GM23248 (cell line): ENCODE measurements around the gene RYR3. TPM values are rescaled to one million over a fixed set of nuclear protein-coding genes. Genes with fewer than 3 reads are reported as not detected.

ENCODE experiments used
- DNase-seq: peaks from one replicate; pipeline ENCODE4 v3.0.0-alpha.2; 2015
- H2AFZ ChIP-seq: fragments of 200-600 bp; sonication (generic); 2 replicates; pipeline ENCODE4 v1.6.1; 2016; ENCODE audit warnings: antibody characterized with exemption
- H3F3A ChIP-seq: fragments of 200-600 bp; sonication (generic); 2 replicates; pipeline ENCODE4 v1.6.1; 2016; ENCODE audit warnings: mild to moderate bottlenecking, antibody characterized with exemption, mixed run types; ENCODE audit not compliant: insufficient read depth
- H3K27ac ChIP-seq: fragments of 200-600 bp; sonication (generic); 2 replicates; pipeline ENCODE4 v1.5.1; 2016; ENCODE audit warnings: mild to moderate bottlenecking
- H3K27me3 ChIP-seq: fragments of 200-600 bp; sonication (generic); replicated peaks from 2 replicates; pipeline ENCODE4 v1.6.1; 2016; ENCODE audit warnings: mild to moderate bottlenecking; ENCODE audit not compliant: insufficient read depth
- H3K36me3 ChIP-seq: fragments of 200-600 bp; sonication (generic); 2 replicates; pipeline ENCODE4 v1.6.1; 2016; ENCODE audit warnings: low read depth, mild to moderate bottlenecking
- H3K4me1 ChIP-seq: fragments of 200-600 bp; sonication (generic); 2 replicates; pipeline ENCODE4 v1.6.1; 2016; ENCODE audit warnings: mild to moderate bottlenecking; ENCODE audit not compliant: insufficient read depth
- H3K4me2 ChIP-seq: fragments of 200-600 bp; sonication (generic); one replicate; pipeline ENCODE4 v1.6.1; 2016; ENCODE audit warnings: mild to moderate bottlenecking; ENCODE audit not compliant: unreplicated experiment
- H3K4me3 ChIP-seq: fragments of 200-600 bp; sonication (generic); 2 replicates; pipeline ENCODE4 v1.5.1; 2016; ENCODE audit warnings: mild to moderate bottlenecking
- H3K79me2 ChIP-seq: fragments of 200-600 bp; sonication (generic); 2 replicates; pipeline ENCODE4 v1.6.1; 2016; ENCODE audit warnings: mild to moderate bottlenecking; ENCODE audit not compliant: insufficient read depth
- H3K9ac ChIP-seq: fragments of 200-600 bp; sonication (generic); 2 replicates; pipeline ENCODE4 v1.6.1; 2016; ENCODE audit warnings: mild to moderate bottlenecking
- H3K9me2 ChIP-seq: fragments of 200-600 bp; sonication (generic); 2 replicates; pipeline ENCODE4 v1.6.1; 2016; ENCODE audit warnings: mixed run types, mild to moderate bottlenecking, moderate library complexity; ENCODE audit not compliant: insufficient read depth
- H3K9me3 ChIP-seq: fragments of 200-600 bp; sonication (generic); one replicate; pipeline ENCODE4 v1.6.1; 2017; ENCODE audit warnings: low read depth
- H4K20me1 ChIP-seq: fragments of 200-600 bp; sonication (generic); 2 replicates; pipeline ENCODE4 v1.6.0; 2016; ENCODE audit not compliant: insufficient read depth
- EZH2 ChIP-seq: fragments of 200-600 bp; sonication (generic); IDR thresholded peaks from 2 replicates; pipeline ENCODE4 v1.6.1; 2018; ENCODE audit warnings: antibody characterized with exemption, mild to moderate bottlenecking; ENCODE audit not compliant: insufficient read depth, poor library complexity, severe bottlenecking
- EZH2phosphoT487 ChIP-seq: fragments of 200-600 bp; sonication (generic); IDR thresholded peaks from 2 replicates; pipeline ENCODE4 v1.6.1; 2018; ENCODE audit warnings: antibody characterized with exemption, moderate library complexity, mild to moderate bottlenecking, low read depth; ENCODE audit not compliant: insufficient read depth
- WGBS, 2 experiments: methylation state at CpG; one replicate each; pipeline ENCODE4 v1.1.6; 2015 to 2017; ENCODE audit warnings: low lambda C conversion rate in 2 of 2, low coverage in 1 of 2; ENCODE audit errors: missing lambda C conversion rate in 2 of 2; 5-methylcytosine and 5-hydroxymethylcytosine counted together
- in situ Hi-C: fragments of 300-500 bp; cut with MboI; formaldehyde crosslinking; loops from 2 replicates; pipeline ENCODE4 v1.15.0; 2020
- polyA plus RNA-seq: library from polyadenylated mRNA; unstranded; fragments of >200 nt; fragmentation: Nextera tagmentation; extraction: Ambion mirVana; gene quantifications from 2 replicates; pipeline ENCODE4 v1.2.1, GENCODE V29; 2016
- total RNA-seq: library from RNA; depleted of rRNA; stranded (reverse); fragments of >200 nt; shearing (Covaris generic); gene quantifications from 2 replicates; pipeline ENCODE4 v1.2.3, GENCODE V29; 2014

RYR3 gene
- total and polyA plus RNA-seq, 2 experiments from 2014 or later: 0.26 TPM; not detected in 1

DNA sequence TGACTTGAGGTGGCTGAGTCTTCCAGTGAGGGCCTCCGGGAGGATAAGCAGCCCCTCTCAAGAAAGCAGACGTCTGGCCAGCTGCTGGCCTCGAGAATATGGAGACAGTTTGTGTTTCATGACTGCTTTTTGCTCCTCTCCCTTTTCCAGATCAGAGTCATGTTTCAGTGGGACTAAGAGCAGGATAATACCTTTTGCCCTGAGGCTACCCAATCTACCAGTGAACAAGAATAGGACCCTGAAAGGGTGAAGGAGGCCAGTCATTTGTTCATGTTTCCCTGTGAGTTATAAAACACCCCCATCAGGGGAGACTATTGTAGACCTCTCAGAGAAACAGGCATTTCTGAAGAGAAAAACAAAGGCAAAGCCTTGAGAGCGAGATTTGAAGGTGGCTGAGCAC lies 137.4 kb downstream of the RYR3 start:
- Histone ChIP-seq H3K4me2 (no peak overlapping the region), H3K27ac (no peak overlapping the region), H3K4me3 (no peak overlapping the region), H3K9me2 (no peaks in the 10 kb centered on the region), H3K27me3 (peaks cover 4% of the 10 kb centered on the region; the same call in 1 of the 2 replicates), H2AFZ (no peak overlapping the region), H3K9me3 (no peaks in the 10 kb centered on the region), H4K20me1 (no peaks in the 10 kb centered on the region), H3F3A (no peaks in the 10 kb centered on the region), H3K4me1 (no peaks in the 10 kb centered on the region), H3K79me2 (no peaks in the 10 kb centered on the region), H3K36me3 (no peaks in the 10 kb centered on the region), H3K9ac (no peak overlapping the region)
- in situ Hi-C loops: no loop called here
- 11 to 16% methylated on average over 4 of the region's 4 CpGs for WGBS, 2 experiments
- TF ChIP-seq EZH2: no peak
- TF ChIP-seq EZH2phosphoT487: no peak
- DNase-seq: no peak

DNA sequence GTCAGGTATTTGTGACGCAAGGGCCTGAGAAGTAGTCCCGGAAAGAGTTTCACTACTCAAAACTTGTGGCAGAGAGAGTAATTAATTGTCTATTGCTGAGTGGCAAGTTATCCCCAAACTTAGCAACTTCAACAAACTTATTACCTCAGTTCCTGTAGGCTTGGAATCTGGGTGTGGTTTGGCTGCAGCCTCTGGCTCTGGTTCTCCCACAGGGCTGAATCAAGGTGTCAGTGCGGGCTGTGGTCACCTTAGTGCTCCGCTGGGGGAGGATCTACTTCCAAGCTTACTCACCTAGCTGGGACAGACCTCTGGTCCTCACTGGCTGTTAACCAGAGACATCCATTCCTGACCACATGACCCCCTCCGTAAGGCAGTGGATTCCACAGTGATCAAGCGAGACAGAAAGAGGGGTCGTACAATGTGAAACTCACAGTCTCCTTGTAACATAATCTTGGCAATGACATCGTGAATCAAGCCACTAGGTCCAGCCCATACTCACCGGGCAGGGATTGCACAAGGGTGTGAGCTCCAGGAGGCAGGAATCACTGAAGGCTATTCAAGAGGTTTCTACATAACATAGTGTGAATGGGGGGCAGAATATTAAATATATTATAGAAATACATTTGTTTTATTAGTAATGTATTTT lies 138.3 kb downstream of the RYR3 start:
- Histone ChIP-seq H3K79me2 (no peaks in the 10 kb centered on the region), H3K4me3 (no peak overlapping the region)

GRCh38 chr15:33449810-33450209 lies 139.0 kb downstream of the RYR3 start:
- no peaks in the 10 kb centered on the region for H3K9me2 ChIP-seq
- no peak overlapping the region for H3K4me2 ChIP-seq
- H3K27ac ChIP-seq: no peak overlapping the region
- no peaks in the 10 kb centered on the region for H3K36me3 ChIP-seq
- no peaks in the 10 kb centered on the region for H3K4me1 ChIP-seq
- 2 to 3% methylated on average over 3 of the region's 3 CpGs for WGBS, 2 experiments
- no peak overlapping the region for H2AFZ ChIP-seq
- H3K4me3 ChIP-seq: no peak overlapping the region
- H3K9ac ChIP-seq: no peak overlapping the region
- H3F3A ChIP-seq: no peaks in the 10 kb centered on the region
- peaks cover 4% of the 10 kb centered on the region; the same call in 1 of the 2 replicates for H3K27me3 ChIP-seq
- no peaks in the 10 kb centered on the region for H3K9me3 ChIP-seq
- H3K79me2 ChIP-seq: no peaks in the 10 kb centered on the region
- no peaks in the 10 kb centered on the region for H4K20me1 ChIP-seq
- no peak for DNase-seq
- in situ Hi-C loops: no loop called here
- TF ChIP-seq EZH2 (no peak), EZH2phosphoT487 (no peak)

More for the DNA sequence above, 138.3 kb downstream of the RYR3 start:
- 35 to 43% methylated on average over 9 of the region's 9 CpGs for WGBS, 2 experiments
- Histone ChIP-seq H3K9me2 (no peaks in the 10 kb centered on the region), H4K20me1 (no peaks in the 10 kb centered on the region), H3K27me3 (peaks cover 4% of the 10 kb centered on the region; the same call in 1 of the 2 replicates), H2AFZ (no peak overlapping the region), H3F3A (no peaks in the 10 kb centered on the region), H3K27ac (no peak overlapping the region), H3K4me2 (no peak overlapping the region), H3K9me3 (no peaks in the 10 kb centered on the region), H3K36me3 (no peaks in the 10 kb centered on the region), H3K9ac (no peak overlapping the region), H3K4me1 (no peaks in the 10 kb centered on the region)
- no peak for DNase-seq
- in situ Hi-C loops: no loop called here
- TF ChIP-seq EZH2 (no peak), EZH2phosphoT487 (no peak)

- in situ Hi-C loops: no loop called here
- Histone ChIP-seq H3K4me2 (no peak overlapping the region), H3K9ac (no peak overlapping the region), H4K20me1 (no peaks in the 10 kb centered on the region), H3K27me3 (no peaks in the 10 kb centered on the region; the same call in 1 of the 2 replicates), H3K4me1 (no peaks in the 10 kb centered on the region), H3K9me2 (no peaks in the 10 kb centered on the region), H3K36me3 (no peaks in the 10 kb centered on the region), H3F3A (no peaks in the 10 kb centered on the region), H3K79me2 (no peaks in the 10 kb centered on the region), H3K27ac (no peak overlapping the region), H3K4me3 (no peak overlapping the region), H3K9me3 (no peaks in the 10 kb centered on the region), H2AFZ (no peak overlapping the region)
- WGBS, 2 experiments: 40 to 50% methylated on average over 4 of the region's 4 CpGs
- DNase-seq: no peak
- TF ChIP-seq EZH2phosphoT487: no peak
- TF ChIP-seq EZH2: no peak
Observed at GRCh38 chr15:33451385-33451784, 140.6 kb downstream of the RYR3 start.
